GM18507 (cell line): Measurements from ENCODE around the gene SEC23A.
"Not testable (repeated sequence)": the region's sequence is repeated elsewhere in the genome, so short reads cannot be mapped to it uniquely, and the experiment has no call there.

ENCODE experiments used
- DNase-seq: peaks from one replicate; pipeline ENCODE4 v3.0.0; 2011; ENCODE audit warnings: low read depth; ENCODE audit not compliant: insufficient read length; ENCODE audit errors: extremely low spot score
- FAIRE-seq: peaks from 2 replicates; lab custom pipeline; 2011; peaks lifted over from hg19 to GRCh38; lab: Jason Lieb, UNC

SEC23A gene

GRCh38 chr14:39102969-39103957 is at the start of gene SEC23A:
Gene SEC23A, minus strand, starts transcription at chr14:39103235. Its CDS starts 7,117 bp downstream, at chr14:39096118.
- FAIRE-seq (peak; percentile 85), DNase-seq (peak; percentile 76)

- no peak for DNase-seq
- FAIRE-seq = no peak
These were observed 42.4 kb upstream of the SEC23A start for GRCh38 chr14:39145266-39145966.

GRCh38 chr14:39143226-39143625 is 40.2 kb upstream of the SEC23A start:
- FAIRE-seq = not testable (repeated sequence)

GRCh38 chr14:39141623-39142022 is 38.6 kb upstream of the SEC23A start:
- DNase-seq, FAIRE-seq: not testable (repeated sequence)

More at GRCh38 chr14:39143226-39143625, 40.2 kb upstream of the SEC23A start:
- not testable (repeated sequence) for DNase-seq

GRCh38 chr14:39140170-39140569 is 37.1 kb upstream of the SEC23A start:
- no peak for FAIRE-seq
- no peak for DNase-seq

GRCh38 chr14:39138440-39138839 is 35.4 kb upstream of the SEC23A start:
- no peak for FAIRE-seq
- DNase-seq = no peak

- FAIRE-seq, DNase-seq: not testable (repeated sequence)
These were observed 34.8 kb upstream of the SEC23A start for GRCh38 chr14:39137835-39138234.

- DNase-seq = no peak
These were observed 19.5 kb upstream of the SEC23A start for GRCh38 chr14:39122330-39123138.

GRCh38 chr14:39114073-39114838 is 11.2 kb upstream of the SEC23A start, which contains the start of gene GEMIN2:
Gene GEMIN2, plus strand, starts transcription at chr14:39114323. Its CDS starts 16 bp downstream, at chr14:39114339.
- peak; percentile 98 for FAIRE-seq
- peak; percentile 88 for DNase-seq

More at GRCh38 chr14:39122330-39123138, 19.5 kb upstream of the SEC23A start:
- FAIRE-seq = no peak

- no peak for FAIRE-seq
- no peak for DNase-seq
These were observed 10.6 kb upstream of the SEC23A start for GRCh38 chr14:39113685-39114072.

- peak; percentile 29 for FAIRE-seq
- DNase-seq = no peak
These were observed 7.1 kb upstream of the SEC23A start for GRCh38 chr14:39109893-39110715.

GRCh38 chr14:39108791-39109190 is 5.8 kb upstream of the SEC23A start:
- FAIRE-seq (no peak), DNase-seq (no peak)

- FAIRE-seq (peak; percentile 71), DNase-seq (peak; percentile 28)
These were observed 4.6 kb upstream of the SEC23A start for GRCh38 chr14:39107591-39107996.

- not testable (repeated sequence) for DNase-seq, FAIRE-seq
These were observed 1.2 kb upstream of the SEC23A start for GRCh38 chr14:39104078-39104801.

GRCh38 chr14:39102265-39102968 is 618 bp downstream of the SEC23A start:
- FAIRE-seq (peak; percentile 31), DNase-seq (no peak)

GRCh38 chr14:39099748-39100147 is 3.3 kb downstream of the SEC23A start:
- no peak for DNase-seq
- FAIRE-seq = no peak
